ENCODE measurements around the gene IFNL2.
"Not testable (repeated sequence)": the region's sequence is repeated elsewhere in the genome, so short reads cannot be mapped to it uniquely, and the experiment has no call there.

IFNL2 gene

DNA sequence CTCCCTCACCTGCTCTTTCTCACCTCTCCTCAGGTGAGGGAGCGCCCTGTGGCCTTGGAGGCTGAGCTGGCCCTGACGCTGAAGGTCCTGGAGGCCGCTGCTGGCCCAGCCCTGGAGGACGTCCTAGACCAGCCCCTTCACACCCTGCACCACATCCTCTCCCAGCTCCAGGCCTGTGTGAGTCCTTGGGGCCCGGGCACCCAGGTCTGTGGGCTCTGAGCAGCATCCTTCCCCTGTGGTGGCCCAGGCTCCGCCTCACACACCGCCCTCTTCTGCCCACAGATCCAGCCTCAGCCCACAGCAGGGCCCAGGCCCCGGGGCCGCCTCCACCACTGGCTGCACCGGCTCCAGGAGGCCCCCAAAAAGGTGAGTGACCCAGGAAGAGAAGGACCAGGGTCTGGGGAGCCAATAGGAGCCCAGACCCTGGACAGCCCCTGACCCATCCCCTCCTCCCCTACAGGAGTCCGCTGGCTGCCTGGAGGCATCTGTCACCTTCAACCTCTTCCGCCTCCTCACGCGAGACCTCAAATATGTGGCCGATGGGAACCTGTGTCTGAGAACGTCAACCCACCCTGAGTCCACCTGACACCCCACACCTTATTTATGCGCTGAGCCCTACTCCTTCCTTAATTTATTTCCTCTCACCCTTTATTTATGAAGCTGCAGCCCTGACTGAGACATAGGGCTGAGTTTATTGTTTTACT, 29.9 kb downstream of the IFNL2 start:
- no peak for DNase-seq

DNA sequence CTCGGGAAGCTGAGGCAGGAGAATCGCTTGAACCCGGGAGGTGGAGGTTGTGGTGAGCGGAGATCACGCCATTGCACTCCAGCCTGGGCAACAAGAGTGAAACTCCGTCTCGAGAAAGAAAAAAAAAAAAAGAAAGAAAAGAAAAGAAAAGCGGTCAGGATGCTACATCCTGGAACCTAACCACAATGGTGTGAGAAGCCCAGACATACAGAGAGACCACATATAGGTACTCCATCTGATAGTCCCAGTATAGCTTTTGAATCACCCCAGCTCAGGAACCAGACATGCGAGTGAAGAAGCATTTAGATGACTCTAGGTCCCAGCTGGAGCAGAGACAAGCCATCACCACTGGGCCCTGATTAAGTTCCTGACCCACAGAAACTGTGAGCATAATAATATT, 31.2 kb downstream of the IFNL2 start:
- DNase-seq: no peak

- DNase-seq: no peak
Measured at GRCh38 chr19:39299832-39300231, 31.6 kb downstream of the IFNL2 start.

DNA sequence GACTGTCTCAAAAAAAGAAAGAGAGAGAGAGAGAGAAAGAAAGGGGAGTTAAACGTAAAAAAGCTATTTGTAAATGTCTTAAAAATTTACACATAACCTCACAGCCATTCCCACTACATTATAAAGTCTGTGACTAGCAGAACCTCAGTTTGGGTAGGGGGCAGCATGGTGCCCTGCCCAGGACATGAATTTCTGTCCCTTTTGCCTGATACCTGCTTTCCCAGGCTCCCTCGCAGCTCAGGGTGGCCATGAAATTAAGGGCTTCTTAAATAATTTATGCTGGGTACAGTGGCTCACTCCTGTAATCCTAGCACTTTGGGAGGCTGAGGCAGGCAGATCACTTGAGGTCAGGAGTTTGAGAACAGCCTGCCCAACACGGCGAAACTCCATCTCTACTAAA, 32.8 kb downstream of the IFNL2 start:
- no peak for DNase-seq

GRCh38 chr19:39301562-39301961, 33.4 kb downstream of the IFNL2 start:
- no peak for DNase-seq

GRCh38 chr19:39303373-39304184, 35.4 kb downstream of the IFNL2 start:
- DNase-seq: no peak

DNA sequence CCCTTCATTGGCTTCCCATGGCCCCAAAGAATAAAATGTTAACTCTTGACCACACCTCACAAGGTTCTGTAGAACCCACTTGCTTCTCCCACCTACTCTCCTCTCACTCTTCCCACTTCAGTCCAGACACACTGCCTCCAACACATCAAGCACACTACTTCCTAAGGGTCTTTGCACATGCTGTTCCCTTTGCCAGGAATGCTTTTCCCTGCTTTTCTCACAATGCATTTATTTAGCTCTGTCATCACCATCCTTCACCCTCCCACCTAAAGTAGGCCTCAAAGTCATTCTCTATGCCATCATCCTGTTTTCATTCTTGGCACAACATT, 36.0 kb downstream of the IFNL2 start:
- DNase-seq: no peak

GRCh38 chr19:39304701-39305571, 36.7 kb downstream of the IFNL2 start:
- no peak for DNase-seq

DNA sequence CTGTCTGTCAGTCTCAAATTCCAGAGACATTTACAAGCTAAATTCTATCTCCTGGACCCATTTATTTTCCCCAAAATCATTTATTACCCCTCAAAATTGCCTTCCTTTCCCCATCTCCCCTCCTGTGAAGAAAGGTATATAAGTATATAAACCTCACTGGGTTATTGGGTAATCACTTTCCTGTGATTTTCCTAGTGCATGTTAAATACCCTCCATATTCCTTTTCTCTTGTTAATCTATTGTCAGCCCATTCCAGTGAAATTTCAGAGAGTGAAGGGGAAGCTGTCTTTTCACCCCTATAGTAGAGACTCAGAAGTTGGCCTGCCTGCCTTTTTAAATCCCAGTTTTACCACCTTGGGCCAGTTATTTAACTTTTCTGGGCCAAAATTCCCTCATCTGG, 37.9 kb downstream of the IFNL2 start:
- DNase-seq: no peak

GRCh38 chr19:39307046-39307821, 39.0 kb downstream of the IFNL2 start:
- DNase-seq: peak in 1 of 2 experiments; percentile 14

DNA sequence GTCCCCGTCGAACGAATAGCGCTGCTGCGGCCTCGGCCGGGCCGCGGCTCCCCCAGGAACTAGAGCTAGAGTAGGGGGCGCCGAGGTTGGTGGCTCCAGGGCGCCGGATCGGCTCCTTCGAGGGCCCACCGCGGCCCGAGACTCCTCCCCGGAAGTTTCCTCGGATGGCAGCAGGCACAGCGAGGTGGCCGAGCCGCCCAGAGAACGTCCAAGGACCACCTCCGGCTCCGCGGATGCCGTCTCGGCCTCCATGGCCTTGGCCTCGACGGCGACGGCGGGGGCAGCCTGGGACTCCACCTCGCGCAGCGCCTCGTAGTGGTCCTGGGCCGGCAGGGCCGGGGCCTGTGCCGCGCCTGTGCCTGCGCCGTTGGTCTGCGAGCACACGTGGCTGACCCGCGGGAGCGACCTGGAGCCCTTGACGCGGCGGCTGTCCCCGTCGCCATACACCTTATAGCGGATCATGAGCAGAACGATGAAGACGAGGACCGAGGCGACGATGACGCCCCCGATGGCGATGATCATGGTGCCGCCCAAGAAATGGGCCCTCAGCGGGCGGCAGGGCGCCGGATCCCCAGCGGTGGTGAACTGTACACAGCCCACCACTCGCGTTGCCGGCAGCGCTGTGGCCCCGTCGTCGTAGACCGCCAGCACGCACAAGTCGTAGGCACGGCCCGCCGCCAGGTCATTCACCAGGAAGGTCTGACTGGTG, 39.8 kb downstream of the IFNL2 start:
- no peak for DNase-seq

GRCh38 chr19:39308531-39309304, 40.5 kb downstream of the IFNL2 start:
- no peak for DNase-seq

DNA sequence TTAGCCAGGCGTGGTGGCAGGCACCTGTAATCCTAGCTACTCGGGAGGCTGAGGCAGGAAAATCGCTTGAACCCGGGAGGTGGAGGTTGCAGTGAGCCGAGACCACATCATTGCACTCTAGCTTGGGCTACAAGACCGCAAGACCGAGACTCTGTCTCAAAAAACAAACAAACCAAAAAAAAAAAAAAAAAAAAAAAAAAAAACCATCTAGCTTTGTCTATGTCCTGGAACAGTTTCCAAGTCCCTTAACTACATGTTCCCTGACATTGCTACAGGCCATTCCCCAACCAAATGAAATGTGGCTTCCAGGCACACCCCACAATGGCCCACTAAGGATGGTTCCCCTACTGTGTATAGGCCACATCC, 41.1 kb downstream of the IFNL2 start:
- DNase-seq: not testable (repeated sequence)

- no peak for DNase-seq
Measured at GRCh38 chr19:39310558-39311311, 42.5 kb downstream of the IFNL2 start.

DNA sequence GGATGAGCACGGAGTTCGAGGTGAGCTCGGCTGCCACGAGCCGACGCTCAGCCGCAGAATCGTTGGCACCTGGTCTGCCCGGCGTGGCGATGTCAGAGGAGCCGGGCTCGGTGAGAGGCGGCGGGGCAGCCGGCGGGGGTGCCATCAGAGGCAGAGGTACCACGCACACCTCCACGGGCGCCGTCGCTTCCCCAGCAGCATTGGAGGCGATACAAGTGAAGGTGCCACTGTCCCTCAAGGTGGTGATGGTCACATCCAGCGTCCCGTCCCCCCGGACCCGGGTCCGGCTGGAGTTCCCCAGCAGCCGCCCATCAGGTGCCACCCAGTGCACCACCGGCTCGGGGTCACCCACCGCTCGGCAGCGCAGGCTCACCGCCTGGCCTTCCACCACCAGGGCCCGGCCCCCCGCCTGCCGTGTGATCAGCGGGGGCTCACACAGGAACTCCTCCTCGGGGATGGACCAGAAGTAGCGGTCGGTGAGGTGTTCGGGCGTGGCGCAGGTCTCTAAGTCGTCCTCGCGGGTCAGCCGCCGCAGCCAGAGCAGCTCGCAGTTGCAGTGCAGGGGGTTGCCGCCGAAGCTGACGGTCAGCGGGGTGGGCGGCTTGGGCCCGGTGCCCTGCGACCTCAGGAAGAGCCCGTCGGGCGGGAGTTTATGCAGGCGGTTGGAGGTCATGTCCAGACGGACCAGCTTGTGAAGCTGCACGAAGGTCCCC, 46.0 kb downstream of the IFNL2 start:
- DNase-seq: no peak

DNA sequence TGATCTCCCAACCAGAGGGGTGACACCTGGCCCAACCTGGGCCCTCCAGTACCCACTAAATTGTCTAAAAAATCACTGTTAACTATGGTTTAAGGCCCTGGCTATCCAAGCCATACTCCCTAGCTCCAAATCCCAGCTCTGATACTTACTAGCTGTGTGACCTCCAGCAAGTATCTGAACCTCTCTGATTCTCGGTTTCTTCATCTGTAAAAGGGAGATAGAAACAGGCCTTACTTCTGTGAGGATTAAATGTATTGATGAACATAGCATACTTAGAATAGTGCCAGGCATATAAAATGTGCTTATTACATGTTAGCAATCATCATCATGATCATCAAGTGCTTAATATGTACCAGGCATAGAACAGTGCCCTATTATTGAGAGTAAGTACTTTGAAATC, 47.7 kb downstream of the IFNL2 start:
- DNase-seq: no peak

DNA sequence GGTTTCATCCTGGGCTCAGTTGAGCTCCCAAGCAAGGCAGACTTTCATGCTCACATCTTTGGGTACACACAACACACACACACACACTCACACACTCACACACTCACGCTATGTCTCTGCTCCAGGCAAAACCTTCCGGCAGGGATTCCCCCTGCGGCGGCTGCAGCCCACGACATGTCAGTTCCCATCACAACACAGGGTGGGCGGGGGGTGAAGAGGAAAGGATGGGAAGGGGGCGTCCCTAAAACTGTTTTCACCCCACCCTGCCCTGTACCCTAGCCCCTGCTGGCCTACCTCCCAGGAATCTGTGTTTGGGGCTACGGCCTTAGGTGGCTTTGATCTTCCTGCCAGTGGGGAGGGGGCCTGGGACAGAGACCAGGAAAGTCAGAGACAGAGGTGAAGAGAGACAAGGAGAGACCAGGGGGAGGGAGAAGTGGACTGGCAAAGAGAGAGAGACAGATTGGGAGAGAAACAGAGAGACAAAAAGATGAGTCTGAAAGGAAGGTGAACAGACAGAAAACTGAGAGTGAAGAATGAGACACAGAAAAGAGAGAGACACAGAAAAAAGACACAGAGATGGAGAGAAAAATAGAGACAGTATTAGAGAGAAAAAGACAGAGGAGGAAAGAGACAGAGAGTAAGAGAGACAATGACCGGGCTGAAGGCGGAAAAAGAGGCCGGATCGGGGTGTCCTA, 48.6 kb downstream of the IFNL2 start:
- DNase-seq: no peak

DNA sequence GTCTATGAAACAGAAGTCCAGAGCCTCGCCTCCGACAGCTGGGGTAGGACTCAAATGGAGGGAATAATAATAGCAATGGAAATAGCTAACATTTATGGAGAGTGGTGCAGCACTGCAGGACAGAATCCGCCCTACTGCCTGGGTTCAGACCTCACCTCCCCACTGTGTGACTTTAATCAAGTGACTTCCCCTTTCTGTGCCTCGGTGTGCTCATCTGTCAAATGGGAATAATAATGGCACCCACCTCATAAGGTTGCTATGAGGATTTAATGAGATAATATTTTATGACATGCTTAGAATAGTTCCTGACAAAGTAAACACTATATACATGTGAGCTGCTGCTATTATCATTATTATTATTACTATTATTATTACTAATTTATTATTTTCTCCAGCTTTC, 49.3 kb downstream of the IFNL2 start:
- no peak for DNase-seq

- no peak for DNase-seq
Measured at GRCh38 chr19:39318071-39318470, 49.9 kb downstream of the IFNL2 start.
